Renal cortical epithelial cell (primary cell): ENCODE measurements around the gene DCBLD2. TPM values are rescaled to one million over a fixed set of nuclear protein-coding genes. Genes with fewer than 3 reads are reported as not detected.

ENCODE experiments used
- DNase-seq: peaks from one replicate; pipeline ENCODE4 v3.0.0-alpha.2; 2011; ENCODE audit warnings: low read depth
- total RNA-seq: library from RNA; depleted of rRNA; stranded (reverse); fragments of >200 nt; gene quantifications from 2 replicates; pipeline ENCODE4 v1.2.3, GENCODE V29; 2014

The DCBLD2 gene
- total RNA-seq, 1 donor from 2014 or later: 391 TPM

DNA sequence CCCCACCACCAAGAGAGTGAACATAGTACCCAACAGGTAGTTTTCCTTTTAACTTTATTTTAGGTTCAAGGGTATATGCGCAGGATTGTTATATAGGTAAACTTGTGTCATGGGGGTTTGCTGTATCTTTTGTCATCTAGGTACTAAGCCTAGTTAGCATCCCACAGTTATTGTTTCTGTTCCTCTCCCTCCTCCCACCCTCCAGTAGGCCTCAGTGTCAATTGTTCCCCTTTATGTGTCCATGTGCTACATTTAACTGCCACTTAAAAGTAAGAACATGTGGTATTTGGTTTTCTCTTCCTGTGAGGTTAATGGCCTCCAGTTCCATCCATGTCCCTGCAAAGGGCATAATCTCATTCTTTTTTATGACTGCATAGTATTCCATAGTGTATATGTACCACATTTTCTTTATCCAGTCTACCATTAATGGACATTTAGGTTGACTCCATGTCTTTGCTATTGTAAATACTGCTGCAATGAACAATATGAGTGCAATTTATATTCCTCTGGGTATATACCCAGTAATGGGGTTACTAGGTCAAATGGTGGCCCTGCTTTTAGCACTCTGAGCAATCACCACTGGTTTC lies 72.2 kb downstream of the DCBLD2 start:
- no peak for DNase-seq

DNA sequence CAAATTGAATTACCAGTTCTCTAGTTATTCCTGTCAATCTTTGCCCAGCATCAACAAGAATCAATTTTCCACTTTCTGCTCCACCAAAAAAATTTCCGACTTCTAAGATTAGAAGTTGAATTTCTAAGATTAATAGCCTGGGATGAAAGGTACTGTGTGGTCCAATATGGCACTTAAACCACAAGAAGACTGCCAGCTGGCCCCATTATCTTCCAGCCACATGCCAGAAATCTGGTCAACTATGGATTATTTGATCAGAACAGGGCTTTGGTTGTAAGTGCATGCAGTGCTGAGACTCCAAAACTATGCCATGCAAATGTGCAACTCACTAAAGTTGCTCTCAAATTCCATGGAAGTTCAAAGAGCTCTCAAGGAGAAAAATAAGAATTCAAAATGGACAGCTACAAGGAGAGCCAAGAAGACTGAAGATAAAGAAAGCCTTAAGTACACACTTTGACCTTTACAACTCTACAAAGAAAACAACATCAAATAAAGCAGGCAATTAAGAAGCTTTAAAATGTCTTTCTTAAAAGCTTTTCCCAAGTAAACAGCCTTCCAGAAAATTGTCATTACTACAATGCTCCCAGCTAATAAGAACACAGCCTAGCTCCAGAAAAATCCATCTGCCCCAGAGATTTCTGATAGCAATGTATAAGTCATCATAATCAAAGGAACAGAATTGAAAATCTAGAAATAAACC lies 74.1 kb downstream of the DCBLD2 start:
- no peak for DNase-seq

DNA sequence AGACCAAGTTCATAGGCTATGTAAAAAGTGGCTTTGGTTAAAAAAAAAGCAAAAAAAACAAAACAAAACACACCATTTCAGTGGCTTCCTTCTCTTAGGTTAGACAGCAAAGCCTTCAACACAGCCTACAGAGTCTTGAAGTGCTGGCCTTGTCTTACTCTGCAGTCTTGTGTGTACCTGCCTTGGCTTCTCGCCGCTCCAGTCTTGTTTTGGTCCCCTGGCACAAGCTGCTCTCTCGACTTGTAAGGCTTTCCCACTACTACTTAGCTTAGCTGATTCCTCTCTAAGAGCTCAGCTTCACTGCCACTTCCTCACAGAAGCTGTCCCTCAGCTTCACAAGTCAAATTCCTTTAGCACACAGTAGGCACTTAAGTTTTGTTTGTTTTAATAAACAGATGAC lies 75.4 kb downstream of the DCBLD2 start:
- no peak for DNase-seq

GRCh38 chr3:98824256-98824655 lies 77.2 kb downstream of the DCBLD2 start:
- DNase-seq: no peak

DNA sequence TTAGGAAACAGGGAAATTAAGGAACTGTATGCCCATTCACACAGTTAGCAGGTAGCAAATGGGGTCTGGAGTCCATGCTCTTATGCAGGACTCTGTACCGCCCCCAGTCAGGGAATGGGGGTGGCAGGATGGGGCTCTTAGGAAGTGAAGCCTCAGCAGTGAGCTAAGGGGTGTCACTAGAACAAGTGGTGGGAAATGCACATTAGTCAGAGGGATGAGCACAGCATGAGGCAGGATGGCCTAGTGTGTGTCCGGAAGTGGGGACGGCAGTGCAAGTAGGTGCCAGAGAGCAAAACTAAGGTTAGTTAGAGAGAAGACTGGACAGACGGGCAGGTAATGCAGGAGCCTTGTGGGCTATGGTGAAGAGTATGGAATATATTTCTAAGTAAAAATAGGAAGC lies 77.7 kb downstream of the DCBLD2 start:
- no peak for DNase-seq

DNA sequence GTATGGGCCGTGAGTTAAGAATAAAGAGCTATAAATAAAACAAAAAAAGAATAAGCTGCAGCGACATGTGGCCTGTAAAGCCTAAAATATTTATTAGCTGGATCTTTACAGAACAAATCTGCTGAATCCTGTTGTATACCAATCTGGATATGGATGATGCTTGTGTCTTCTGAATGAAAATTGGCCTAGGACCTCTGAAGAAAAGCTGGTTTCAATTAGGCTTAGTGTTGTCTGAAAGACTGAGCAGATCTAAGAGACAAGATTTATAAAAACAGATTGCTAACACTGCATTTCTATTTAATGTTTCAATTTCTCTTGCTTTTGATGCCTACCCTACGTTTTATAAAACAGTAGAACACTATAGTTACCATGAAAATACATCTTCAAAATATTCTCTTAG lies 80.4 kb downstream of the DCBLD2 start:
- DNase-seq: no peak

GRCh38 chr3:98817547-98818041 lies 83.9 kb downstream of the DCBLD2 start:
- DNase-seq: peak; percentile 66

DNA sequence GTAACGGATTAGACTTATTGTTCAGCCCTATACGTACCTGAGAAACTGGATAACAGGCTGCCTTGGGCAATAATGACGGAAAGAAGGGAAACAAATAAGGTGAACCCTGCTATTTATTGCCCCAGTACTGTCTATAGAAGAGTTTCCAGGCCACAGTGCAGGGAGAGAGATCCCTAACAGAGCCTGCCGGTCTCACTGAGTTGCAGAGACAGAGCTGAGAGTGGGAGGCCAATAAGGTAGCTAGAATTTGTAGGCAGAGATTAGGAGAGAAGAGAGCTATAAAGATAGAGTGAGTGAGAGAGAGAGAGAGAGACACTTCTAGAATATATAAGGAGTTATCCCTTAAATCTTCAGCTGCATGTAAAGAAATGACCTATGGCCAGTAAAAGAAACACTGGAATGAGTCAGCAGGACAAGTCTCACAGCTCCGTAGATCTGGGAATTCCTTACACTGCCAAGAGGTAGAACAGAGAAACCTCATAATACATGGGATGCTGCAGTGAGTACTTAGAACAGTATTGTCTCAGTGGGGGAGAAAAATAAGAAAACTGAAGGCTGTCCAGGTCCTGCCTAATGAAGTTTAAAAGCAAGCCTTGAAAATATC lies 86.6 kb downstream of the DCBLD2 start:
- DNase-seq: peak; percentile 52

- DNase-seq: peak; percentile 67
Measured at GRCh38 chr3:98812851-98813374, 88.6 kb downstream of the DCBLD2 start.

DNA sequence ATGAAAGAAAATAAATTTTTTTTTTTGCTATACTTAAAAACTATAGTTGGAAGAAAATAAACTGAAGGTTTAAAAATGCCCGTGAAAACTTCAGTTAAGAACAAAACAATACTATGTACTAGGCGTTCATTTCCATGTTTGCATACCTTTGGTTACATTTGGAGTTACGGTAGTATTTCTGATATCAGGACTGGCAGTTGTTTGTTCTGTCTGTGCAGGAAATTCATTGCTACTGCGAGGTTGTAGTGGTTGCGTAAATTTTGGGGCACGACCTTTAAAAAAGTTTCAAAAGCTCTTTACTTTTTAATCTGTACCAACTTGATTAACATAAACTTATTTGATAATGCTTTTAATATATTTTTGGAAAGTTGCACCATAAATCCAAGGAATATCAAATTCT lies 90.4 kb downstream of the DCBLD2 start:
- DNase-seq: no peak

GRCh38 chr3:98809557-98809956 lies 91.9 kb downstream of the DCBLD2 start:
- no peak for DNase-seq

DNA sequence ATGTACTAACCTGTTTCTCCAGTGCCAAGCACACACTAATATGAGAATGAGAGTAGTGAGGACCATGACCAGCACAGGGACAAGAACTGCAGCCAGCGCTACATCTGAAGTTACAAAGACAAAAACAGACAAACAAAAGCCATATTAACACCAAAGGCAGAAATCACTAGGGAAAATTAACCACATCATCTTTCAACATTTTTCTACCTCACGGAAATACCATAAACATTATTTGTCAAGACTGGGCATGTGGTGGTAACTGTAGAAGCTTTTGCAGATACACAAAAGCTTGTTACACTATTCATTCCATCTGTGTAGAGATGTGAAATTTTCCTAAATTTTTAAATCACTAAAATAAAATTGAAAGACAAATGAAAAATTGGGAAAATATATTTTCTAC lies 93.4 kb downstream of the DCBLD2 start:
- DNase-seq: no peak

- DNase-seq: no peak
Measured at GRCh38 chr3:98807561-98807960, 93.9 kb downstream of the DCBLD2 start.

DNA sequence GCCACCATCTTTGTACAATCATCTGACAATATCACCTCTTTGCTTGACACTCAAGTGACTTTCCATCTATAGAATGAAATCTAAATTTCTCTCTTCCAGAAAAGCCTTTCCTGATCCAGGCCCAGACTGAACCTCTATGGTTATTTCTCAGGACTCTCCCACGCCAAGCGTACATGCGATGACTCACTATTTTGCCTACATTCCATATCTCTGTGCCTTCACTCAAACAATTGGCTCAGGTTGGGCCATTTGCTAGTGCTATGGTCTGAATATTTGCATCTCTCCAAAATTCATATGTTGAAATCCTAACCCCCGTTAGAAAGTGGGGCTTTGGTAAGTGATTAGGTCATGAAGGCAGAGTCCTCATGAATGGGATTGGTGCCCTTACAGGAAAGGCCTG lies 94.5 kb downstream of the DCBLD2 start:
- no peak for DNase-seq

DNA sequence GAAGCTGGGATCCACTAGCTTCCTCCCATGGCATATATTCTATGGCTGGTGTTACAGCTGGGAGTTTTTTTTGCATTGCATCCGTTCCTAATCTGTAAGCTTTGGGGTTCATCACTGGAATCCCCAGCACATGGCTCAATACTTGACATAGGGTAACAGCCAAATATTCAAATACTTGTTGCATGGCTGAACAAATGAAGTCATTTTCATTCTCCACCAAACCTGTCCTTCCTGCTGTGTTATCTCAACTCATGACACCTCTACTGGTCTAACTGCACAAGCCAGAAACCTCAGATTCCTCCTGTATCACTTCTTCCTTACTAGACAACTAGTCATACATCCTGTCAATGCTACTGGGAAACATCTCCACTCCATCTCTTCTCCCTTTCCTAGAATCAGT lies 95.0 kb downstream of the DCBLD2 start:
- no peak for DNase-seq

- DNase-seq: no peak
Measured at GRCh38 chr3:98805571-98805970, 95.9 kb downstream of the DCBLD2 start.

- no peak for DNase-seq
Measured at GRCh38 chr3:98801043-98801747, 100.3 kb downstream of the DCBLD2 start.

GRCh38 chr3:98800401-98800800 lies 101.1 kb downstream of the DCBLD2 start:
- peak; percentile 84 for DNase-seq

- no peak for DNase-seq
Measured at GRCh38 chr3:98799479-98799878, 102.0 kb downstream of the DCBLD2 start.

- no peak for DNase-seq
Measured at GRCh38 chr3:98798820-98799219, 102.7 kb downstream of the DCBLD2 start.

- DNase-seq: no peak
Measured at GRCh38 chr3:98797905-98798304, 103.6 kb downstream of the DCBLD2 start.

- no peak for DNase-seq
Measured at GRCh38 chr3:98796334-98796733, 105.2 kb downstream of the DCBLD2 start.
